HG03342 (cell line): ENCODE results near the gene DNAH14.
"Not testable (repeated sequence)": the region's sequence is repeated elsewhere in the genome, so short reads cannot be mapped to it uniquely, and the experiment has no call there.

Experiments
- ATAC-seq: cut with Tn5 transposase; IDR thresholded peaks from one replicate; pipeline ENCODE4 v1.9.1; 2021; ENCODE audit warnings: mild to moderate bottlenecking, moderate library complexity; ENCODE audit not compliant: unreplicated experiment

The DNAH14 gene

GRCh38 chr1:224929335-224930237 lies at the start of gene DNAH14:
Gene DNAH14 (plus strand): TSS chr1:224929675. CDS start chr1:224952703, 23,028 bp downstream.
- ATAC-seq = no peak

GRCh38 chr1:224880593-224881307 lies 48.7 kb upstream of the DNAH14 start:
- no peak for ATAC-seq

- not testable (repeated sequence) for ATAC-seq
These were observed 48.2 kb upstream of the DNAH14 start for GRCh38 chr1:224881308-224881692.

- ATAC-seq = no peak
These were observed 47.7 kb upstream of the DNAH14 start for GRCh38 chr1:224881762-224882211.

- no peak for ATAC-seq
These were observed 47.2 kb upstream of the DNAH14 start for GRCh38 chr1:224882264-224882663.

- no peak for ATAC-seq
These were observed 46.4 kb upstream of the DNAH14 start for GRCh38 chr1:224883091-224883490.

- ATAC-seq = no peak
These were observed 45.1 kb upstream of the DNAH14 start for GRCh38 chr1:224884361-224884801.

- not testable (repeated sequence) for ATAC-seq
These were observed 44.1 kb upstream of the DNAH14 start for GRCh38 chr1:224885376-224885775.

GRCh38 chr1:224894915-224895314 lies 34.6 kb upstream of the DNAH14 start:
- ATAC-seq = no peak

GRCh38 chr1:224896130-224896781 lies 33.2 kb upstream of the DNAH14 start:
- no peak for ATAC-seq

- no peak for ATAC-seq
These were observed 31.7 kb upstream of the DNAH14 start for GRCh38 chr1:224897529-224898327.

- ATAC-seq = no peak
These were observed 30.5 kb upstream of the DNAH14 start for GRCh38 chr1:224898937-224899336.

GRCh38 chr1:224900062-224900630 lies 29.3 kb upstream of the DNAH14 start:
- ATAC-seq = no peak

GRCh38 chr1:224901087-224901810 lies 28.2 kb upstream of the DNAH14 start:
- no peak for ATAC-seq

- ATAC-seq = no peak
These were observed 25.5 kb upstream of the DNAH14 start for GRCh38 chr1:224903955-224904354.

- no peak for ATAC-seq
These were observed 23.1 kb upstream of the DNAH14 start for GRCh38 chr1:224906340-224906739.

GRCh38 chr1:224911217-224911616 lies 18.3 kb upstream of the DNAH14 start:
- ATAC-seq = no peak

GRCh38 chr1:224914292-224914900 lies 15.1 kb upstream of the DNAH14 start:
- ATAC-seq = no peak

- ATAC-seq = no peak
These were observed 10.0 kb upstream of the DNAH14 start for GRCh38 chr1:224919508-224919907.
